Caco-2 (cell line): ENCODE results near the gene PRPH. TPM values are rescaled to one million over a fixed set of nuclear protein-coding genes. Genes with fewer than 3 reads are reported as not detected.
A peak's percentile ranks its signal among the peaks of the same experiment; 100 is the strongest.

Experiments used
- BruUV-seq: library from RNA; stranded (reverse); fragments of 400-500 nt; replicated peaks from 2 replicates; lab custom pipeline; 2021; lab: Mats Ljungman, UMichigan
- CTCF ChIA-PET: fragments of 300-600 bp; sonication (Branson Sonifier 250); formaldehyde crosslinking; loops from one replicate; lab custom pipeline; 2022; ENCODE audit warnings: antibody characterized with exemption; lab: Charles Lee
- POLR2A ChIA-PET: fragments of 300-600 bp; sonication (Branson Sonifier 250); formaldehyde crosslinking; loops from one replicate; lab custom pipeline; 2022; ENCODE audit warnings: antibody characterized with exemption; lab: Charles Lee
- DNase-seq, 2 experiments: peaks; one replicate each; pipeline versions ENCODE4 v3.0.0 to v3.0.0-alpha.2; 2020 to 2022
- H3K27me3 ChIP-seq: replicated peaks from 2 replicates; pipeline ENCODE4 v1.6.0; 2011; ENCODE audit warnings: low read length; ENCODE audit not compliant: control insufficient read depth, insufficient read depth
- H3K36me3 ChIP-seq: 2 replicates; pipeline ENCODE4 v1.5.1; 2011; ENCODE audit warnings: low read length; ENCODE audit not compliant: control insufficient read depth, insufficient read depth
- H3K4me1 ChIP-seq: fragments of 250-450 bp; sonication (Bioruptor Pico); 2 replicates; pipeline ENCODE4 v1.5.1; 2020; ENCODE audit warnings: mild to moderate bottlenecking
- H3K4me3 ChIP-seq: 2 replicates; pipeline ENCODE4 v1.5.1; 2011; ENCODE audit warnings: low read depth, mild to moderate bottlenecking, control low read depth, low read length
- H3K9me3 ChIP-seq: fragments of 250-450 bp; sonication (Bioruptor Pico); 2 replicates; pipeline ENCODE4 v1.5.1; 2020; ENCODE audit warnings: mild to moderate bottlenecking, moderate library complexity
- H3K27ac Mint-ChIP-seq: one replicate; pipeline ENCODE4 v1.8.0; 2022; ENCODE audit warnings: mixed read lengths; ENCODE audit not compliant: unreplicated experiment
- H3K27me3 Mint-ChIP-seq: one replicate; pipeline ENCODE4 v1.8.0; 2022; ENCODE audit warnings: mixed read lengths; ENCODE audit not compliant: insufficient read depth, unreplicated experiment
- H3K36me3 Mint-ChIP-seq: one replicate; pipeline ENCODE4 v1.8.0; 2022; ENCODE audit warnings: mild to moderate bottlenecking, mixed read lengths; ENCODE audit not compliant: insufficient read depth, unreplicated experiment
- H3K4me1 Mint-ChIP-seq: one replicate; pipeline ENCODE4 v1.8.0; 2022; ENCODE audit warnings: low read depth, mixed read lengths; ENCODE audit not compliant: unreplicated experiment
- H3K4me3 Mint-ChIP-seq: one replicate; pipeline ENCODE4 v1.8.0; 2022; ENCODE audit warnings: mild to moderate bottlenecking, moderate library complexity, mixed read lengths; ENCODE audit not compliant: unreplicated experiment
- H3K9me3 Mint-ChIP-seq: one replicate; pipeline ENCODE4 v1.8.0; 2022; ENCODE audit warnings: mixed read lengths; ENCODE audit not compliant: unreplicated experiment
- CTCF ChIP-seq, 2 experiments: fragments of 200-600 bp in 1 of 2; IDR thresholded peaks; 1 replicate in 1 of 2; 2 replicates in 1 of 2; pipeline versions ENCODE4 v1.5.1 to v1.8.0; 2011 to 2022; ENCODE audit warnings: antibody characterized with exemption in 1 of 2, control low read depth in 1 of 2, inconsistent platforms in 1 of 2, low read depth in 1 of 2, low read length in 1 of 2, mild to moderate bottlenecking in 1 of 2, moderate library complexity in 1 of 2; ENCODE audit not compliant: insufficient read depth in 1 of 2, severe bottlenecking in 1 of 2, unreplicated experiment in 1 of 2
- intact Hi-C: fragments of 100-400 bp; cut with micrococcal nuclease; formaldehyde crosslinking; loops from one replicate; pipeline ENCODE4 v1.10.0; 2022; ENCODE audit not compliant: unreplicated experiment
- total RNA-seq: library from RNA; stranded (reverse); gene quantifications from 2 replicates; pipeline ENCODE4 v1.2.3, GENCODE V29; 2022

PRPH gene
- total RNA-seq, 1 experiment from 2014 or later, result 4.9 TPM

DNA sequence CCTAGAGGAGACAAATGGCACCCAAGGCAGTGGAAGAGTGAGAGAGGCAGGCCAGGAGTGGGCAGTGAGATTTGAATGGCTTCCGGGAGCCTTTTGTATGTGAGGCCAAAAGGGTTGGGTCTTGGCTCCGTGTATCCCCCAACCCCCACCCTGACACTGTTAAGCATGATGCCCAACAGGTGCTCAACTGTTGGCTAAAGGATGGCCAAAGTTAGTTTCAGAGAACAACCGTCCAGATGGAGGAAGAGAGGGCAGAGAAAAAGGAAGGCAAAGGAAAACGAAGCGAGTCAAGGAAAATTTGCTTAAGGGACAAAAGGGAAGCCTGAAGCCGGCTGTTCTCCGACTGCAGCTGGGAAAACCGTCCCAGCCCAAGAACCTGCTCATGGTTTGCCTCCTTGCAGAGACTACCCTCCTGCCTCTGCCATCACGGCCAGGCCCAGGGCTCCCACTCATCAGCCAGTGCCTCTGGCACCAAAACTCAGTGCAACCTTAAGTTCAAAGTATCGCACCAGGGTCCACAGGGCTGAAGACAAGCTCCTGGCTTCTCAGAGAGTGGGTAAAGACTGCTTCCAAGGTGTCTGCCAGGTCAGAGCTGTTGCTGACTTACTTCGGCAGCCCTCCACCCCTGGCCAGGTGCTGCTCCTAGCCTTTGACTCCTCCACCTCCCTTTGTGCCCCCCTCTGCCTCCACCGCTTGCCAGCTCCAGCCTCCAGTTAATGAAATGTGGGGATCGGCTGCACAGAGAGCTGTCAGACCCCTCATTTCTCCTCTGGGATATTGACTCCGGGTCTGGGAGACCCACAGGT lies 46.2 kb downstream of the PRPH start:
- Mint-ChIP-seq H3K4me1 (peaks cover 11% of the 10 kb centered on the region), H3K36me3 (peaks cover 5% of the 10 kb centered on the region), H3K27me3 (no peaks in the 10 kb centered on the region), H3K27ac (no peak overlapping the region), H3K9me3 (no peaks in the 10 kb centered on the region), H3K4me3 (no peak overlapping the region)
- intact Hi-C loops, result no loop called here
- no peaks in the 10 kb centered on the region for H3K9me3 ChIP-seq
- ChIA-PET POLR2A (interaction anchor here (1.0 to 1.2 kb wide), 2 partner anchors 9 to 18 kb away, joined by 3 to 4 read pairs; partner anchors contain the start of gene TROAP), CTCF (interaction anchor here (0.6 to 2.9 kb wide), 6 partner anchors 9 to 239 kb away, joined by 3 to 36 read pairs (median 8); partner anchors contain the start of gene TROAP)
- no TSS peak for BruUV-seq
- H3K27me3 ChIP-seq, result no peaks in the 10 kb centered on the region
- H3K4me3 ChIP-seq, result no peak overlapping the region
- no peak for TF ChIP-seq CTCF (IDR thresholded peaks at IDR 0.05; ENCODE audit: insufficient read depth in 1 of 2, low read depth in 1 of 2, low read length in 1 of 2, severe bottlenecking in 1 of 2, unreplicated experiment in 1 of 2)
- no peak for DNase-seq
- peaks cover 9% of the 10 kb centered on the region for H3K4me1 ChIP-seq
- no peaks in the 10 kb centered on the region for H3K36me3 ChIP-seq

DNA sequence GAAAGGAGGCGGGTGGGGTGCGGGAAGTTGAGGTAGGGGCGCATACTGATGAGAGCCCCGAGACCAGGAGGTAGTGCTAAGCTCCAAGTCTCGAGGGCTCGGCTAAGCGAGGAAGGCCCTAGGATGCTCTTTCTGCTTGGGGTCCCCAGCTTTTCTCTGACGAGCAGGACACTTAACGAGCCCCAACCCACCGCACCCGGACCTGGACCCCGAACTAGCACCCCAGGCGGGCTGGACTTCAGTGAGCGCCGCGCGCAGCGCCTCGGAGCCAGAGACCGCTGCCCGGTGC lies 46.8 kb downstream of the PRPH start:
- Mint-ChIP-seq H3K27me3 (no peaks in the 10 kb centered on the region), H3K4me3 (no peak overlapping the region), H3K9me3 (no peaks in the 10 kb centered on the region), H3K27ac (no peak overlapping the region), H3K36me3 (peaks cover 6% of the 10 kb centered on the region), H3K4me1 (peaks cover 11% of the 10 kb centered on the region)
- no peaks in the 10 kb centered on the region for H3K27me3 ChIP-seq
- no peak overlapping the region for H3K4me3 ChIP-seq
- ChIA-PET CTCF (interaction anchor here (0.6 to 2.9 kb wide), 6 partner anchors 9 to 238 kb away, joined by 3 to 36 read pairs (median 8); partner anchors contain the start of gene TROAP), POLR2A (interaction anchor here (1.0 to 1.2 kb wide), 2 partner anchors 10 to 19 kb away, joined by 3 to 4 read pairs; partner anchors contain the start of gene TROAP)
- TF ChIP-seq CTCF (IDR thresholded peaks at IDR 0.05; ENCODE audit: insufficient read depth in 1 of 2, low read depth in 1 of 2, low read length in 1 of 2, severe bottlenecking in 1 of 2, unreplicated experiment in 1 of 2), result no peak
- no TSS peak for BruUV-seq
- no peaks in the 10 kb centered on the region for H3K9me3 ChIP-seq
- intact Hi-C loops, result no loop called here
- peak in 1 of 2 experiments; percentile 32 for DNase-seq
- peaks cover 5% of the 10 kb centered on the region for H3K4me1 ChIP-seq
- H3K36me3 ChIP-seq, result no peaks in the 10 kb centered on the region

GRCh38 chr12:49342066-49342913 lies 47.3 kb downstream of the PRPH start:
- CTCF ChIA-PET, result interaction anchor here (0.6 to 2.9 kb wide), 5 partner anchors 10 to 941 kb away, joined by 3 to 36 read pairs (median 10); partner anchors contain the start of gene TROAP
- Histone ChIP-seq H3K27me3 (no peaks in the 10 kb centered on the region), H3K4me3 (no peak overlapping the region), H3K36me3 (no peaks in the 10 kb centered on the region), H3K4me1 (peaks cover 4% of the 10 kb centered on the region), H3K9me3 (no peaks in the 10 kb centered on the region)
- BruUV-seq, result no TSS peak
- intact Hi-C loops, result no loop called here
- DNase-seq, result peak; percentile 61 to 74
- H3K27me3 Mint-ChIP-seq, result no peaks in the 10 kb centered on the region
- H3K4me1 Mint-ChIP-seq, result peaks cover 8% of the 10 kb centered on the region
- H3K9me3 Mint-ChIP-seq, result no peaks in the 10 kb centered on the region
- POLR2A ChIA-PET, result interaction anchor here (1.0 kb wide), 1 partner anchor 10 kb away, joined by 3 read pairs; no protein-coding TSS in a partner anchor
- peak; percentile 47 to 67 for TF ChIP-seq CTCF (IDR thresholded peaks at IDR 0.05; ENCODE audit: insufficient read depth in 1 of 2, low read depth in 1 of 2, low read length in 1 of 2, severe bottlenecking in 1 of 2, unreplicated experiment in 1 of 2)
- peaks cover 12% of the 10 kb centered on the region for H3K36me3 Mint-ChIP-seq
- H3K4me3 Mint-ChIP-seq, result no peak overlapping the region
- no peak overlapping the region for H3K27ac Mint-ChIP-seq
